ENCODE results near the gene PLSCR1. TPM values are rescaled to one million over a fixed set of nuclear protein-coding genes. Genes with fewer than 3 reads are reported as not detected.

PLSCR1 gene
- total and polyA plus RNA-seq, 9 of the 15 experiments (the other 6 are each of a cell fraction or from before 2014, with no cell fraction given): 40.6 to 122 (median 69.1) TPM

DNA sequence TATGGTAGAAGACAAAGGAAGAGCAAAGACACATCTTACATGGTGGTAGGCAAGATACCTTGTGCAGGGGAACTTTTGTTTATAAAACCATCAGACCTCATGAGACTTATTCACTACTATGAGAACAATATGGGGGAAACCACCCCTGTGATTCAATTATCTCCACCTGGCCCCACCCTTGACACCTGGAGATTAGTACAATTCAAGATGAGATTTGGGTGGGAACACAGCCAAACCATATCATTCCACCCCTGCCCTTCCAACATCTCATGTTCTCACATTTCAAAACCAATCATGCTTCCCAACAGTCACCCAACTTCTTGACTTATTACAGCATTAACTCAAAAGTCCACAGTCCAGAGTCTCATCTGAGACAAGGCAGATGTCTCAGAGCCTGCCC lies 21.7 kb upstream of the PLSCR1 start:
- no peak overlapping the region for H3K4me3 ChIP-seq
- no peak overlapping the region for H3K27ac ChIP-seq (ENCODE audit: extremely low read depth, low read depth, low read length)
- no peak overlapping the region for H2AFZ ChIP-seq (ENCODE audit: low read depth, low read length)
- no peak for ATAC-seq
- POLR2A ChIA-PET: interaction anchor here (0.7 kb wide), 1 partner anchor 52 kb away, joined by 3 read pairs; no protein-coding TSS in a partner anchor
- DNase-seq (ENCODE audit: extremely low read depth in 1 of 4, low spot score in 3 of 4): no peak
- no peak for FAIRE-seq
- CTCF ChIA-PET (ENCODE audit: low intra/inter-chr PET ratio): interaction anchor here (0.6 kb wide), 1 partner anchor 174 kb away, joined by 3 read pairs; no protein-coding TSS in a partner anchor
- intact Hi-C loops (cut with micrococcal nuclease) (loop anchor here (5.0 kb wide), 1 partner anchor 99 kb away; the partner anchor contains the start of gene PLSCR2), in situ Hi-C loops (cut with MboI) (no loop called here)
- no TSS peak for BruUV-seq (replicated peaks)
- no peak overlapping the region for H3K4me2 ChIP-seq (ENCODE audit: insufficient read depth, low read length)
- H3K9me1 ChIP-seq (ENCODE audit: control insufficient read depth, insufficient read depth, low read length): no peaks in the 10 kb centered on the region
- no peaks in the 10 kb centered on the region for H4K20me1 ChIP-seq (replicated peaks; ENCODE audit: control insufficient read depth, insufficient read depth, low read length)
- H3K9me3 ChIP-seq (replicated peaks; ENCODE audit: control insufficient read depth, insufficient read depth, low read depth, low read length): no peaks in the 10 kb centered on the region
- no peaks in the 10 kb centered on the region for H3K27me3 ChIP-seq (ENCODE audit: control insufficient read depth in 2 of 2, insufficient read depth in 2 of 2, low read length in 2 of 2)
- no peaks in the 10 kb centered on the region; a peak in 1 of 5 replicates for H3K4me1 ChIP-seq (replicated peaks in 1 of 2; ENCODE audit: control insufficient read depth in 2 of 2, insufficient read depth in 2 of 2, low read length in 2 of 2)
- H3K79me2 ChIP-seq (ENCODE audit: control insufficient read depth, insufficient read depth, low read length): no peaks in the 10 kb centered on the region
- no peaks in the 10 kb centered on the region for H3K36me3 ChIP-seq (ENCODE audit: control insufficient read depth, insufficient read depth, low read length)
- no peak overlapping the region for H3K9ac ChIP-seq (ENCODE audit: insufficient read depth in 1 of 2, low read depth in 2 of 2, low read length in 2 of 2)
- no peak for TF ChIP-seq YY1 (IDR thresholded peaks at IDR 0.05; ENCODE audit: borderline replicate concordance in 1 of 3, control insufficient read depth in 1 of 3, extremely low read depth in 1 of 3, insufficient read depth in 3 of 3, insufficient read length in 1 of 3, insufficient replicate concordance in 2 of 3, low read depth in 1 of 3, low read length in 2 of 3)
- no peak for TF ChIP-seq ZFP1 (CRISPR knock-in tag; IDR thresholded peaks at IDR 0.05)
- TF ChIP-seq BCLAF1 (IDR thresholded peaks at IDR 0.05; ENCODE audit: borderline replicate concordance in 1 of 2, control insufficient read depth in 1 of 2, low read depth in 2 of 2, low read length in 1 of 2): no peak
- no peak for TF ChIP-seq FIP1L1 (IDR thresholded peaks at IDR 0.05; ENCODE audit: low read depth, low read length, poor library complexity, severe bottlenecking)
- no peak for TF ChIP-seq ZNF280A (IDR thresholded peaks at IDR 0.05; ENCODE audit: low read depth, partially characterized antibody)
- TF ChIP-seq, protein P1, sequence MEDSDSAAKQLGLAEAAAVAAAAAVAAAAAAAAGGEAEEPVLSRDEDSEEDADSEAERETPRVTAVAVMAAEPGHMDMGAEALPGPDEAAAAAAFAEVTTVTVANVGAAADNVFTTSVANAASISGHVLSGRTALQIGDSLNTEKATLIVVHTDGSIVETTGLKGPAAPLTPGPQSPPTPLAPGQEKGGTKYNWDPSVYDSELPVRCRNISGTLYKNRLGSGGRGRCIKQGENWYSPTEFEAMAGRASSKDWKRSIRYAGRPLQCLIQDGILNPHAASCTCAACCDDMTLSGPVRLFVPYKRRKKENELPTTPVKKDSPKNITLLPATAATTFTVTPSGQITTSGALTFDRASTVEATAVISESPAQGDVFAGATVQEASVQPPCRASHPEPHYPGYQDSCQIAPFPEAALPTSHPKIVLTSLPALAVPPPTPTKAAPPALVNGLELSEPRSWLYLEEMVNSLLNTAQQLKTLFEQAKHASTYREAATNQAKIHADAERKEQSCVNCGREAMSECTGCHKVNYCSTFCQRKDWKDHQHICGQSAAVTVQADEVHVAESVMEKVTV (CRISPR knock-in tag; IDR thresholded peaks at IDR 0.05): no peak
- no peak for TF ChIP-seq NFIX (CRISPR knock-in tag; IDR thresholded peaks at IDR 0.05; ENCODE audit: low read depth)
- TF ChIP-seq CAMTA2 (CRISPR knock-in tag; conservative IDR thresholded peaks at IDR 0.05): no peak
- no peak for TF ChIP-seq SMAD1 (IDR thresholded peaks at IDR 0.05; ENCODE audit: low read depth, low read length, partially characterized antibody)
- TF ChIP-seq, protein P2, sequence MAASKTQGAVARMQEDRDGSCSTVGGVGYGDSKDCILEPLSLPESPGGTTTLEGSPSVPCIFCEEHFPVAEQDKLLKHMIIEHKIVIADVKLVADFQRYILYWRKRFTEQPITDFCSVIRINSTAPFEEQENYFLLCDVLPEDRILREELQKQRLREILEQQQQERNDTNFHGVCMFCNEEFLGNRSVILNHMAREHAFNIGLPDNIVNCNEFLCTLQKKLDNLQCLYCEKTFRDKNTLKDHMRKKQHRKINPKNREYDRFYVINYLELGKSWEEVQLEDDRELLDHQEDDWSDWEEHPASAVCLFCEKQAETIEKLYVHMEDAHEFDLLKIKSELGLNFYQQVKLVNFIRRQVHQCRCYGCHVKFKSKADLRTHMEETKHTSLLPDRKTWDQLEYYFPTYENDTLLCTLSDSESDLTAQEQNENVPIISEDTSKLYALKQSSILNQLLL (CRISPR knock-in tag; IDR thresholded peaks at IDR 0.05; ENCODE audit: borderline replicate concordance): no peak
- TF ChIP-seq ARID2 (IDR thresholded peaks at IDR 0.05): no peak
- no peak for TF ChIP-seq NR3C1 (CRISPR knock-in tag; IDR thresholded peaks at IDR 0.05)
- no peak for TF ChIP-seq CBX3 (IDR thresholded peaks at IDR 0.05; ENCODE audit: borderline replicate concordance in 1 of 2, low read length in 2 of 2)

Measured in K562 (cell line).